Activated CD4-positive, alpha-beta memory T cell treated with anti-CD3 and anti-CD28 coated beads, Interleukin-2, amount 10 ng/mL, durations not matched to agents 7 days and 5 days (primary cell): ENCODE measurements around the gene NCAPG2. TPM values are rescaled to one million over a fixed set of nuclear protein-coding genes. Genes with fewer than 3 reads are reported as not detected.

ENCODE experiments used
- CTCF ChIA-PET: fragments of 350-600 bp; sonication (Branson Sonifier 250); formaldehyde crosslinking; loops from one replicate; lab custom pipeline; 2021; ENCODE audit warnings: antibody characterized with exemption, inconsistent platforms; lab: Charles Lee
- POLR2A ChIA-PET: fragments of 350-600 bp; sonication (Branson Sonifier 250); formaldehyde crosslinking; loops from one replicate; lab custom pipeline; 2021; ENCODE audit warnings: antibody characterized with exemption; lab: Charles Lee
- DNase-seq: peaks from one replicate; pipeline ENCODE4 v3.0.0-alpha.2; 2020
- H3K27ac Mint-ChIP-seq: one replicate; pipeline ENCODE4 v1.8.0; 2021; ENCODE audit warnings: mild to moderate bottlenecking, mixed read lengths
- H3K27me3 Mint-ChIP-seq: one replicate; pipeline ENCODE4 v1.8.0; 2021; ENCODE audit warnings: mixed read lengths
- H3K36me3 Mint-ChIP-seq: one replicate; pipeline ENCODE4 v1.8.0; 2021; ENCODE audit warnings: low read depth, mixed read lengths
- H3K4me1 Mint-ChIP-seq: one replicate; pipeline ENCODE4 v1.8.0; 2021; ENCODE audit warnings: mixed read lengths
- H3K4me3 Mint-ChIP-seq: one replicate; pipeline ENCODE4 v1.8.0; 2021; ENCODE audit warnings: mild to moderate bottlenecking, mixed read lengths
- H3K9me3 Mint-ChIP-seq: one replicate; pipeline ENCODE4 v1.8.0; 2021; ENCODE audit warnings: mixed read lengths
- total RNA-seq, 2 experiments: library from RNA; stranded (reverse); gene quantifications; one replicate each; pipeline ENCODE4 v1.2.3, GENCODE V29; 2021

Gene NCAPG2
- total RNA-seq, 2 experiments from 2014 or later, result 151 TPM

DNA sequence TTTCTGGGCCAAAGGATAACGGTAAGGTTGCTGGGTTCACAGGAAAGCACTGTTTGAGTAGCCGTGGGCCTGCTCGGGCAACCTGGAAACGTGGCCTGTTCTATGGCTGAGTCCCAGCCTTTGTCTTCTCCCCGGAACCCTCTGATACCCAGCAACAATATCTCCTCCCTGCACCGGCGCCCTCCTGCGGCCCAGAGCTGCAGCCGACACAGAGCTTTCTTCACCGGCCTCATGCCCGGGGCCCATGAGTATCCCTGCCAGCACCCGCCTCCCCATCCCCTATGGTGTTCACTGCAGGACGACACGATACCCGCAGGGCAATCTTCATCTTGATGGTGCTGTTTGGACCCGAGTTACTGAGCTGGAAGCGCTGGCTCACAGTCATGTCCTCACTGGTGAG lies 38.6 kb upstream of the NCAPG2 start:
- peaks cover 88% of the 10 kb centered on the region for H3K36me3 Mint-ChIP-seq
- ChIA-PET POLR2A (interaction anchor here (1.0 kb wide), 1 partner anchor 16 kb away, joined by 3 read pairs; no protein-coding TSS in a partner anchor), CTCF (interaction anchor here (1.4 kb wide), 1 partner anchor 39 kb away, joined by 3 read pairs; the partner anchor contains the start of gene NCAPG2)
- no peaks in the 10 kb centered on the region for H3K4me1 Mint-ChIP-seq
- no peak overlapping the region for H3K4me3 Mint-ChIP-seq
- H3K27me3 Mint-ChIP-seq, result no peaks in the 10 kb centered on the region
- no peaks in the 10 kb centered on the region for H3K9me3 Mint-ChIP-seq
- DNase-seq, result peak; percentile 12
- H3K27ac Mint-ChIP-seq, result no peak overlapping the region

GRCh38 chr7:158742065-158742821 lies 37.6 kb upstream of the NCAPG2 start:
- Mint-ChIP-seq H3K9me3 (no peaks in the 10 kb centered on the region), H3K36me3 (peaks cover 88% of the 10 kb centered on the region), H3K4me3 (no peak overlapping the region), H3K4me1 (no peaks in the 10 kb centered on the region), H3K27me3 (no peaks in the 10 kb centered on the region), H3K27ac (no peak overlapping the region)
- POLR2A ChIA-PET, result interaction anchor here (0.9 to 1.0 kb wide), 2 partner anchors 9 to 88 kb away, joined by 3 read pairs; no protein-coding TSS in a partner anchor
- CTCF ChIA-PET, result interaction anchor here (1.1 to 1.4 kb wide), 2 partner anchors 38 to 234 kb away, joined by 3 read pairs; partner anchors contain the start of gene NCAPG2
- DNase-seq, result peak; percentile 10

- POLR2A ChIA-PET, result interaction anchor here (1.0 kb wide), 1 partner anchor 89 kb away, joined by 3 read pairs; no protein-coding TSS in a partner anchor
- peak; percentile 11 for DNase-seq
- Mint-ChIP-seq H3K4me3 (no peak overlapping the region), H3K4me1 (no peaks in the 10 kb centered on the region), H3K27ac (no peak overlapping the region), H3K27me3 (no peaks in the 10 kb centered on the region), H3K36me3 (peaks cover 86% of the 10 kb centered on the region), H3K9me3 (no peaks in the 10 kb centered on the region)
- CTCF ChIA-PET, result no interaction called here
Measured at GRCh38 chr7:158741294-158741666, 36.7 kb upstream of the NCAPG2 start.

- CTCF ChIA-PET, result no interaction called here
- POLR2A ChIA-PET, result no interaction called here
Measured at GRCh38 chr7:158740657-158741293, 36.2 kb upstream of the NCAPG2 start.

DNA sequence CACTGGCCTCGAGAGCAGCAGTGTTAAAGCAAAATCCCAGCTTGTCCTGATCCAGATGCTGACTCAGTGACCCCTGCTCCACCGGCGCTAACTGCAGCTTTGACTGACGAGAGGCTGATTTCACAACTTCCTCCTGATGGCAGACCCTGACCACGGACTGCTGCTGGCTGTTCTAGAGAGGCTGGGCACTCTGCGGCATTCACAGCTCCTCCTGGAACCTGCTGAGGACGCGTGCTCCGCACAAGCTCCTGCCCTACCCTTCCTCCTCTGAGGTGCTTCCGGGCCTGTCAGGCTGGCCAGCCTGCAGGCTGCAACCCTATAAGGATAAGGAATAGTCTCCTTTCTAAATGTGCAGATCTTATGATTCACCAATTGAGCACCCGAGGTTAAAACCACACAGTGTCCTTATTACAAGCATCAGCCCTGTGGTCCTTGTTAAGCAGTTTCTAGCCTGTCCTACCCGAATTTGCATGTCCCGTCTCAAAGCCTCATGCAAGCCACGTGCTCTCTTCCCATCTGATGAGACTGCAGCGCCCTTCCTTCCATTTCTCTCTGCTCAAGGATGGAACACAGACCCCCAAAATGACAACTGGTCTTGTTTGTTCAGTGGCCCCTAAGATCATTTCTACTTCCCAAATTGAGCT lies 35.5 kb upstream of the NCAPG2 start:
- DNase-seq, result peak; percentile 11
- ChIA-PET POLR2A (no interaction called here), CTCF (interaction anchor here (1.0 kb wide), 1 partner anchor 237 kb away, joined by 3 read pairs; no protein-coding TSS in a partner anchor)
- no peaks in the 10 kb centered on the region for H3K27me3 Mint-ChIP-seq
- peaks cover 85% of the 10 kb centered on the region for H3K36me3 Mint-ChIP-seq
- H3K9me3 Mint-ChIP-seq, result no peaks in the 10 kb centered on the region
- H3K4me1 Mint-ChIP-seq, result no peaks in the 10 kb centered on the region
- H3K4me3 Mint-ChIP-seq, result no peak overlapping the region
- no peak overlapping the region for H3K27ac Mint-ChIP-seq

More at GRCh38 chr7:158740657-158741293, 36.2 kb upstream of the NCAPG2 start:
- Mint-ChIP-seq H3K9me3 (no peaks in the 10 kb centered on the region), H3K36me3 (peaks cover 86% of the 10 kb centered on the region), H3K27ac (no peak overlapping the region), H3K4me1 (no peaks in the 10 kb centered on the region), H3K4me3 (no peak overlapping the region), H3K27me3 (no peaks in the 10 kb centered on the region)
- no peak for DNase-seq

DNA sequence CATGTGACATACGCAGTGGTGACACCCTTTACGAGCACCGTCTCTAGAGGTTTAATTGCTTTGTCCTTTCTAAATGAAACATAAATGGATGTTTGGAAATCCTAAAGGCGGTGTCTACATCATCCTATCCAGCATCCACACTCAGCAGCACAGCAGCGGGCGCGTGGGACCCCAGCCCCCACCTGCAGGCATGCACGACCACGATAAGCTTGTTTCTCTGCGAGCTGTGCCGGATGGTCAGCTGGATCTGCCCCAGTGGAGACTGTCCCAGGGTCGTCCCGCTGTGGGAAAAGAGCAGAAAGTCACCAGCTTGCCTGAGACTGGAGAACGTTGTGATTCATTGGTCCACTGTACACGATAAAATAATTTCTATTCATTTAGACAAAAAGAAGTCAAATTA lies 34.2 kb upstream of the NCAPG2 start:
- H3K27ac Mint-ChIP-seq, result no peak overlapping the region
- H3K36me3 Mint-ChIP-seq, result peaks cover 87% of the 10 kb centered on the region
- POLR2A ChIA-PET, result no interaction called here
- H3K4me1 Mint-ChIP-seq, result no peaks in the 10 kb centered on the region
- no peak overlapping the region for H3K4me3 Mint-ChIP-seq
- DNase-seq, result no peak
- CTCF ChIA-PET, result no interaction called here
- H3K9me3 Mint-ChIP-seq, result no peaks in the 10 kb centered on the region
- H3K27me3 Mint-ChIP-seq, result no peaks in the 10 kb centered on the region

GRCh38 chr7:158737064-158737695 lies 32.6 kb upstream of the NCAPG2 start:
- ChIA-PET CTCF (no interaction called here), POLR2A (no interaction called here)
- Mint-ChIP-seq H3K27ac (no peak overlapping the region), H3K4me3 (no peak overlapping the region), H3K36me3 (peaks cover 74% of the 10 kb centered on the region), H3K9me3 (no peaks in the 10 kb centered on the region), H3K4me1 (no peaks in the 10 kb centered on the region), H3K27me3 (no peaks in the 10 kb centered on the region)
- DNase-seq, result no peak

- POLR2A ChIA-PET, result no interaction called here
- Mint-ChIP-seq H3K36me3 (peaks cover 73% of the 10 kb centered on the region), H3K27me3 (no peaks in the 10 kb centered on the region), H3K9me3 (no peaks in the 10 kb centered on the region), H3K4me1 (no peaks in the 10 kb centered on the region), H3K4me3 (no peak overlapping the region), H3K27ac (no peak overlapping the region)
- CTCF ChIA-PET, result no interaction called here
- no peak for DNase-seq
Measured at GRCh38 chr7:158735935-158736334, 31.3 kb upstream of the NCAPG2 start.

DNA sequence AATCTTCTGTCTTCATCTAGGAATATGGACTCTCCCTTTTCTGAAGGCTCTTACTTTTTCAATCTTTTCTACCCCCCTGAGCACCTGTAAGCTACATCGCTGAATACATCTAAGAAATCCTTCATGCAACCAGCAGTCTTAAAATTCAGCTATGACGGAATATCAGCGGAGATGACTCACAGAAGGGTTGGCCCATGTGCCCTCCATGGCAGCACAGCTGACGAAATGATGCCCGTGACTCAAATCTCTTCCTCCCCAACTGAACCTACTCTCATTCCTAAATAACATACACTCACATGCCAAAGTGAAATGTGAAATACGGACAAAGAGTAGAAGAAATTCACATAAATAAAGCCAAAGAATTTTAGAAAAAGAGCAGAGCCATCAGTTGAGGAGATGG lies 30.3 kb upstream of the NCAPG2 start:
- Mint-ChIP-seq H3K27me3 (no peaks in the 10 kb centered on the region), H3K36me3 (peaks cover 73% of the 10 kb centered on the region), H3K27ac (peak overlapping the region; percentile 18), H3K4me3 (no peak overlapping the region), H3K9me3 (no peaks in the 10 kb centered on the region), H3K4me1 (peaks cover 3% of the 10 kb centered on the region)
- DNase-seq, result no peak
- ChIA-PET CTCF (no interaction called here), POLR2A (no interaction called here)

- no peak for DNase-seq
- H3K36me3 Mint-ChIP-seq, result peaks cover 71% of the 10 kb centered on the region
- CTCF ChIA-PET, result interaction anchor here (0.6 kb wide), 1 partner anchor 37 kb away, joined by 3 read pairs; no protein-coding TSS in a partner anchor
Measured at GRCh38 chr7:158733775-158734494, 29.3 kb upstream of the NCAPG2 start.

DNA sequence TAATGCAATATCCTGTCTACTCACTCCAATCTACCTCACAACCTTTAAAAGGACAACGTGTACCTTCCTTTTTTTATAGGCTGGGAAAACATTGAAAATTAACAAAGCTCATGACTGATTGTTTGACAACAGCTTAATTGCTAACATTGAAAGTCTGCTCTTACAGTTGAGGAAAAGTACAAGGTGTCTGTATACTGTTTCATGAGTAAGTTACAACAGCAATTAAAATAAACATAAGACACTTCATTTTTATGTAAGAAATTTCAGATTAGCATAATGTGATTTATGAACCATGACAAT lies 28.6 kb upstream of the NCAPG2 start:
- Mint-ChIP-seq H3K27ac (no peak overlapping the region), H3K4me3 (no peak overlapping the region), H3K9me3 (no peaks in the 10 kb centered on the region), H3K36me3 (peaks cover 67% of the 10 kb centered on the region), H3K27me3 (no peaks in the 10 kb centered on the region), H3K4me1 (peaks cover 3% of the 10 kb centered on the region)
- no peak for DNase-seq
- POLR2A ChIA-PET, result interaction anchor here (0.7 to 1.6 kb wide), 3 partner anchors 9 to 44 kb away, joined by 3 to 5 read pairs (median 5); partner anchors contain the start of gene NCAPG2
- CTCF ChIA-PET, result no interaction called here

More at GRCh38 chr7:158733775-158734494, 29.3 kb upstream of the NCAPG2 start:
- H3K9me3 Mint-ChIP-seq, result no peaks in the 10 kb centered on the region
- no peak overlapping the region for H3K27ac Mint-ChIP-seq
- peaks cover 3% of the 10 kb centered on the region for H3K4me1 Mint-ChIP-seq
- H3K4me3 Mint-ChIP-seq, result no peak overlapping the region
- POLR2A ChIA-PET, result interaction anchor here (1.2 to 1.6 kb wide), 2 partner anchors 8 to 29 kb away, joined by 3 to 5 read pairs; partner anchors contain the start of gene NCAPG2
- H3K27me3 Mint-ChIP-seq, result no peaks in the 10 kb centered on the region
